ENCODE measurements around the gene KRT31.
"Not testable (repeated sequence)": the region's sequence is repeated elsewhere in the genome, so short reads cannot be mapped to it uniquely, and the experiment has no call there.

KRT31 gene

GRCh38 chr17:41439375-41439774 lies 42.0 kb upstream of the KRT31 start:
- DNase-seq (ENCODE audit: extremely low spot score), result no peak
- POLR2A ChIA-PET, result no interaction called here
- TF ChIP-seq PKNOX1 (IDR thresholded peaks at IDR 0.05), result no peak
- no peak for TF ChIP-seq HDGF (IDR thresholded peaks at IDR 0.05; ENCODE audit: borderline replicate concordance)
- TF ChIP-seq SP1 (IDR thresholded peaks at IDR 0.05), result no peak
- TF ChIP-seq FOXK2 (IDR thresholded peaks at IDR 0.05), result no peak
- TF ChIP-seq ELF4 (IDR thresholded peaks at IDR 0.05), result no peak
- TF ChIP-seq ARNT (IDR thresholded peaks at IDR 0.05), result no peak
- no peak for TF ChIP-seq SUZ12 (IDR thresholded peaks at IDR 0.05)
- TF ChIP-seq NFRKB (IDR thresholded peaks at IDR 0.05), result no peak
- TF ChIP-seq BHLHE40 (IDR thresholded peaks at IDR 0.05; ENCODE audit: borderline replicate concordance), result no peak
- TF ChIP-seq TARDBP (IDR thresholded peaks at IDR 0.05), result no peak
- TF ChIP-seq L3MBTL2 (conservative IDR thresholded peaks at IDR 0.05), result no peak
- TF ChIP-seq FOXM1 (IDR thresholded peaks at IDR 0.05; ENCODE audit: borderline replicate concordance), result no peak
- TF ChIP-seq LEF1 (IDR thresholded peaks at IDR 0.05; ENCODE audit: borderline replicate concordance), result no peak
- CTCF ChIA-PET, result no interaction called here

DNA sequence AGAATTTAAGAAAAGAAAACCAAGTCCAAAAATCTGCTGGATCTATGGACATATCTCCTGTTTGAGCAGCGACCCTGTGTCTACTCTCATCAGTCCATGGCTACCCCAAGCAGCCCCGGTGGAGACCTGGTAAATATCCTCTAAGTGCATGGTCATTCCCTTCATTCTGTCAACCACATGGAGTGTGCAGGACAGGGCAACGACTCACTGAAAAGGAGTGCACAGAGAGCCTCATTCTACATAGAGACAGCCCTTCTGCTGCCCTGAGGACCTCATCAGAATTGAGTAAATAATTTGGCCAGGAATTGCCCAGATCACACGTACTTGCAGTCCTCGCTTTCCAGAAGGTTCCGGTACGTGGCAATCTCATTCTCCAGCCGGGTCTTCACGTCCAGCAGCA lies 40.4 kb upstream of the KRT31 start:
- TF ChIP-seq ARNT (IDR thresholded peaks at IDR 0.05) (no peak), SUZ12 (IDR thresholded peaks at IDR 0.05) (no peak), NFRKB (IDR thresholded peaks at IDR 0.05) (no peak), ELF4 (IDR thresholded peaks at IDR 0.05) (no peak), FOXM1 (IDR thresholded peaks at IDR 0.05; ENCODE audit: borderline replicate concordance) (no peak), L3MBTL2 (conservative IDR thresholded peaks at IDR 0.05) (no peak), PKNOX1 (IDR thresholded peaks at IDR 0.05) (no peak), FOXA1 (IDR thresholded peaks at IDR 0.05) (no peak), FOXK2 (IDR thresholded peaks at IDR 0.05) (no peak), ZNF384 (IDR thresholded peaks at IDR 0.05) (no peak), LEF1 (IDR thresholded peaks at IDR 0.05; ENCODE audit: borderline replicate concordance) (no peak), CTBP1 (IDR thresholded peaks at IDR 0.05; ENCODE audit: borderline replicate concordance) (no peak), TARDBP (IDR thresholded peaks at IDR 0.05) (no peak)
- ChIA-PET CTCF (no interaction called here), POLR2A (no interaction called here)
- DNase-seq (ENCODE audit: extremely low spot score), result no peak

DNA sequence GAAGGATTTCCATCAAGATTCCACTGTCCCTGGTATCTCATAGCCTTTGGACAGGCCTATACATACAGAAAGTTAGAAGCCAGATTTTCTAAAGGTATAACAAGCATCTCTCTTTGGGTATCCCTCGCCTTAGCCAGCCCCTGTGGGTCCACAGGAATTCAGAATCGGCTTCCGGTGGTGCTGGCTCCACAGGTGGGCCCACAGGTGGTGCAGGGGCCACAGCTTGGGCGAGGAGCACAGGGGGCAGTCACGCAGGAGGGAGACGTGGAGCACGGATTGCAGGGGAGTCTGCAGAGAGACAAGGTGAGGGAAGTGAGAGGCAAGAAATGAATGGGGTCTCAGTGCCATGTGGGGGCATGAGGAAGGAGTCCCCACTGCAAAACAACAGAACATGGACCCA lies 39.8 kb upstream of the KRT31 start:
- POLR2A ChIA-PET, result no interaction called here
- TF ChIP-seq SUZ12 (IDR thresholded peaks at IDR 0.05) (no peak), FOXM1 (IDR thresholded peaks at IDR 0.05; ENCODE audit: borderline replicate concordance) (no peak), HDGF (IDR thresholded peaks at IDR 0.05; ENCODE audit: borderline replicate concordance) (no peak), ARNT (IDR thresholded peaks at IDR 0.05) (no peak), FOXA1 (IDR thresholded peaks at IDR 0.05) (no peak), TARDBP (IDR thresholded peaks at IDR 0.05) (no peak), LEF1 (IDR thresholded peaks at IDR 0.05; ENCODE audit: borderline replicate concordance) (no peak), BHLHE40 (IDR thresholded peaks at IDR 0.05; ENCODE audit: borderline replicate concordance) (no peak), ZNF384 (IDR thresholded peaks at IDR 0.05) (no peak), L3MBTL2 (conservative IDR thresholded peaks at IDR 0.05) (no peak), NFRKB (IDR thresholded peaks at IDR 0.05) (no peak), ELF4 (IDR thresholded peaks at IDR 0.05) (no peak), PKNOX1 (IDR thresholded peaks at IDR 0.05) (no peak), SP1 (IDR thresholded peaks at IDR 0.05) (no peak), CTBP1 (IDR thresholded peaks at IDR 0.05; ENCODE audit: borderline replicate concordance) (no peak), FOXK2 (IDR thresholded peaks at IDR 0.05) (no peak)
- no peak for DNase-seq (ENCODE audit: extremely low spot score)
- CTCF ChIA-PET, result no interaction called here

GRCh38 chr17:41434415-41434814 lies 37.0 kb upstream of the KRT31 start:
- CTCF ChIA-PET, result no interaction called here
- TF ChIP-seq LEF1 (IDR thresholded peaks at IDR 0.05; ENCODE audit: borderline replicate concordance) (no peak), FOXA1 (IDR thresholded peaks at IDR 0.05) (no peak), PKNOX1 (IDR thresholded peaks at IDR 0.05) (no peak), HDGF (IDR thresholded peaks at IDR 0.05; ENCODE audit: borderline replicate concordance) (no peak), L3MBTL2 (conservative IDR thresholded peaks at IDR 0.05) (no peak), BHLHE40 (IDR thresholded peaks at IDR 0.05; ENCODE audit: borderline replicate concordance) (no peak), FOXM1 (IDR thresholded peaks at IDR 0.05; ENCODE audit: borderline replicate concordance) (no peak), NFRKB (IDR thresholded peaks at IDR 0.05) (no peak), ZNF384 (IDR thresholded peaks at IDR 0.05) (no peak), FOXK2 (IDR thresholded peaks at IDR 0.05) (no peak), ARNT (IDR thresholded peaks at IDR 0.05) (no peak), SUZ12 (IDR thresholded peaks at IDR 0.05) (no peak), TARDBP (IDR thresholded peaks at IDR 0.05) (no peak), ELF4 (IDR thresholded peaks at IDR 0.05) (no peak), SP1 (IDR thresholded peaks at IDR 0.05) (no peak), CTBP1 (IDR thresholded peaks at IDR 0.05; ENCODE audit: borderline replicate concordance) (no peak)
- no peak for DNase-seq (ENCODE audit: extremely low spot score)
- POLR2A ChIA-PET, result no interaction called here

- POLR2A ChIA-PET, result no interaction called here
- CTCF ChIA-PET, result no interaction called here
- no peak for DNase-seq (ENCODE audit: extremely low spot score)
- no peak for TF ChIP-seq NFRKB (IDR thresholded peaks at IDR 0.05)
- no peak for TF ChIP-seq LEF1 (IDR thresholded peaks at IDR 0.05; ENCODE audit: borderline replicate concordance)
Observed at GRCh38 chr17:41434005-41434404, 36.6 kb upstream of the KRT31 start.

DNA sequence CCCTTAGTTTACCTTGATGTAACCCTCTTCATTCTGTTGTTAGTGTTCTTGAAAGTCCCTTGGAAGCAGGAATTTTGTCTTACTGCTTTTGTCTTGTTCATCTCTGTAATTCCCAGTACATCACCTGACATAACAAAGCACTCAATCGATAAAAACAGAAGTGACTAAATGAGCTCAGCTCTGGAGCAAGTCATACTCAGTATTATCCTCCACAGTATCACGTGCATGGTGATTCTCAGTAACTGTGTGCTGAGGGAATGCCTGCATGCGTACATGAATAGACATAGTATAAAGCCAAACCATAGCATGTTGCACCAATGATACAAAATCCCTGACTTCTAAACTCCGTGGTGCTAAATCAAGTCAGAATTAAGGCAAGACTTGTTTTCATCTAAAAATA lies 36.2 kb upstream of the KRT31 start:
- no peak for DNase-seq (ENCODE audit: extremely low spot score)
- no peak for TF ChIP-seq LEF1 (IDR thresholded peaks at IDR 0.05; ENCODE audit: borderline replicate concordance)
- TF ChIP-seq TARDBP (IDR thresholded peaks at IDR 0.05), result no peak
- TF ChIP-seq SUZ12 (IDR thresholded peaks at IDR 0.05), result no peak
- no peak for TF ChIP-seq ARNT (IDR thresholded peaks at IDR 0.05)
- no peak for TF ChIP-seq BHLHE40 (IDR thresholded peaks at IDR 0.05; ENCODE audit: borderline replicate concordance)
- TF ChIP-seq PKNOX1 (IDR thresholded peaks at IDR 0.05), result no peak
- TF ChIP-seq ELF4 (IDR thresholded peaks at IDR 0.05), result no peak
- TF ChIP-seq FOXA1 (IDR thresholded peaks at IDR 0.05), result no peak
- no peak for TF ChIP-seq CTBP1 (IDR thresholded peaks at IDR 0.05; ENCODE audit: borderline replicate concordance)
- no peak for TF ChIP-seq SP1 (IDR thresholded peaks at IDR 0.05)
- ChIA-PET CTCF (no interaction called here), POLR2A (no interaction called here)

- POLR2A ChIA-PET, CTCF ChIA-PET: not testable (repeated sequence)
Observed at GRCh38 chr17:41430376-41430775, 33.0 kb upstream of the KRT31 start.

More at GRCh38 chr17:41430376-41430775, 33.0 kb upstream of the KRT31 start:
- not testable (repeated sequence) for DNase-seq (ENCODE audit: extremely low spot score)
